WTC11 (cell line): ENCODE data around the gene SYT17. TPM values are rescaled to one million over a fixed set of nuclear protein-coding genes. Genes with fewer than 3 reads are reported as not detected.

Source experiments
- ATAC-seq: fragments of 200-7000 bp; cut with Tn5 transposase; 2 replicates; pipeline ENCODE4 v1.10.0; 2021; ENCODE audit warnings: mild to moderate bottlenecking, moderate library complexity
- CTCF ChIA-PET: fragments of 300-600 bp; sonication (Branson Sonifier 250); formaldehyde crosslinking; loops from one replicate; lab custom pipeline; 2021; ENCODE audit warnings: antibody characterized with exemption; lab: Charles Lee
- POLR2A ChIA-PET: fragments of 350-600 bp; sonication (Branson Sonifier 250); formaldehyde crosslinking; loops from one replicate; lab custom pipeline; 2021; ENCODE audit warnings: antibody characterized with exemption; lab: Charles Lee
- DNase-seq: peaks from one replicate; pipeline ENCODE4 v3.0.0; 2021; ENCODE audit warnings: low spot score
- H3K27ac Mint-ChIP-seq: 2 replicates; pipeline ENCODE4 v1.8.0; 2021; ENCODE audit warnings: mixed read lengths
- H3K27me3 Mint-ChIP-seq: 2 replicates; pipeline ENCODE4 v1.8.0; 2021; ENCODE audit warnings: low read depth, mild to moderate bottlenecking, moderate library complexity, mixed read lengths
- H3K36me3 Mint-ChIP-seq: 2 replicates; pipeline ENCODE4 v1.8.0; 2021; ENCODE audit warnings: mixed read lengths
- H3K4me1 Mint-ChIP-seq: 2 replicates; pipeline ENCODE4 v1.8.0; 2022; ENCODE audit warnings: mixed read lengths
- H3K4me3 Mint-ChIP-seq: 2 replicates; pipeline ENCODE4 v1.8.0; 2021; ENCODE audit warnings: mild to moderate bottlenecking, moderate library complexity, mixed read lengths
- H3K9me3 Mint-ChIP-seq: 2 replicates; pipeline ENCODE4 v1.8.0; 2021; ENCODE audit warnings: mixed read lengths
- CBFB ChIP-seq: sonication (generic); formaldehyde crosslinking; IDR thresholded peaks from 2 replicates; pipeline ENCODE4 v1.8.1; 2022; ENCODE audit warnings: mild to moderate bottlenecking, low read depth, missing genetic modification reagents
- CREM ChIP-seq: sonication (generic); formaldehyde crosslinking; IDR thresholded peaks from 2 replicates; pipeline ENCODE4 v1.8.1; 2022; ENCODE audit warnings: mild to moderate bottlenecking, missing genetic modification reagents, moderate library complexity
- CTCF ChIP-seq: fragments of 200-600 bp; IDR thresholded peaks from 2 replicates; pipeline ENCODE4 v1.8.0; 2022; ENCODE audit warnings: antibody characterized with exemption
- GRHL2 ChIP-seq: fragments of 250-450 bp; sonication (Bioruptor Pico); IDR thresholded peaks from 2 replicates; pipeline ENCODE4 v1.8.0; 2022; ENCODE audit warnings: mild to moderate bottlenecking, moderate library complexity; ENCODE audit not compliant: insufficient replicate concordance, severe bottlenecking
- GTF2I ChIP-seq: fragments of 250-450 bp; sonication (Bioruptor Pico); conservative IDR thresholded peaks from 2 replicates; pipeline ENCODE4 v1.4.0; 2021; ENCODE audit warnings: mild to moderate bottlenecking
- IRF1 ChIP-seq: sonication (generic); formaldehyde crosslinking; IDR thresholded peaks from 2 replicates; pipeline ENCODE4 v1.8.0; 2023; ENCODE audit warnings: missing genetic modification reagents
- MYBL2 ChIP-seq: sonication (generic); formaldehyde crosslinking; IDR thresholded peaks from 2 replicates; pipeline ENCODE4 v1.8.1; 2023; ENCODE audit warnings: mild to moderate bottlenecking, moderate library complexity, missing genetic modification reagents
- NFATC4 ChIP-seq: fragments of 250-450 bp; sonication (Bioruptor Pico); IDR thresholded peaks from 2 replicates; pipeline ENCODE4 v1.9.0; 2021; ENCODE audit warnings: mild to moderate bottlenecking
- OVOL2 ChIP-seq: fragments of 250-450 bp; sonication (Bioruptor Pico); IDR thresholded peaks from 2 replicates; pipeline ENCODE4 v1.9.0; 2021; ENCODE audit warnings: mild to moderate bottlenecking, borderline replicate concordance
- RORB ChIP-seq: fragments of 250-450 bp; sonication (Bioruptor Pico); IDR thresholded peaks from 2 replicates; pipeline ENCODE4 v1.9.0; 2021; ENCODE audit warnings: mild to moderate bottlenecking
- SP1 ChIP-seq: sonication (generic); formaldehyde crosslinking; conservative IDR thresholded peaks from 2 replicates; pipeline ENCODE4 v1.8.1; 2022; ENCODE audit warnings: missing genetic modification reagents
- USF2 ChIP-seq: sonication (generic); formaldehyde crosslinking; IDR thresholded peaks from 2 replicates; pipeline ENCODE4 v1.8.1; 2023; ENCODE audit warnings: mild to moderate bottlenecking, missing genetic modification reagents, moderate library complexity
- ZBTB21 ChIP-seq: sonication (generic); formaldehyde crosslinking; IDR thresholded peaks from 2 replicates; pipeline ENCODE4 v1.8.1; 2023; ENCODE audit warnings: mild to moderate bottlenecking, missing genetic modification reagents, borderline replicate concordance
- ZMAT4 ChIP-seq: fragments of 250-450 bp; sonication (Bioruptor Pico); IDR thresholded peaks from 2 replicates; pipeline ENCODE4 v1.9.0; 2021; ENCODE audit warnings: mild to moderate bottlenecking
- ZNF219 ChIP-seq: sonication (generic); formaldehyde crosslinking; IDR thresholded peaks from 2 replicates; pipeline ENCODE4 v1.8.0; 2023; ENCODE audit warnings: missing genetic modification reagents, mild to moderate bottlenecking, borderline replicate concordance
- ZNF281 ChIP-seq: sonication (generic); formaldehyde crosslinking; IDR thresholded peaks from 2 replicates; pipeline ENCODE4 v1.8.0; 2023; ENCODE audit warnings: mild to moderate bottlenecking, missing genetic modification reagents
- ZNF317 ChIP-seq: sonication (generic); formaldehyde crosslinking; IDR thresholded peaks from 2 replicates; pipeline ENCODE4 v1.8.1; 2023; ENCODE audit warnings: low read depth, mild to moderate bottlenecking, moderate library complexity, missing genetic modification reagents, borderline replicate concordance
- ZNF423 ChIP-seq: fragments of 250-450 bp; sonication (Bioruptor Pico); IDR thresholded peaks from 2 replicates; pipeline ENCODE4 v2.1.2; 2022; ENCODE audit warnings: mild to moderate bottlenecking, moderate library complexity
- ZNF532 ChIP-seq: fragments of 250-450 bp; sonication (Bioruptor Pico); IDR thresholded peaks from 2 replicates; pipeline ENCODE4 v1.9.0; 2021; ENCODE audit warnings: mild to moderate bottlenecking, borderline replicate concordance
- ZSCAN18 ChIP-seq: fragments of 250-450 bp; sonication (Bioruptor Pico); IDR thresholded peaks from 2 replicates; pipeline ENCODE4 v2.1.2; 2022; ENCODE audit warnings: mild to moderate bottlenecking, moderate library complexity
- total RNA-seq: library from RNA; stranded (reverse); gene quantifications from 3 replicates; pipeline ENCODE4 v1.2.3, GENCODE V29; 2021

The SYT17 gene
- total RNA-seq, 1 experiment from 2014 or later = 5.5 TPM

GRCh38 chr16:19264123-19264673, 96.2 kb downstream of the SYT17 start (continued):
- TF ChIP-seq CTCF = no peak
- no peak for TF ChIP-seq ZSCAN18 (CRISPR knock-in tag)
- no peak for TF ChIP-seq CBFB (CRISPR knock-in tag)
- TF ChIP-seq ZMAT4 (CRISPR knock-in tag) = no peak
- no peak for TF ChIP-seq OVOL2 (CRISPR knock-in tag)
- TF ChIP-seq ZNF423 (CRISPR knock-in tag) = no peak
- TF ChIP-seq GRHL2 = no peak

GRCh38 chr16:19265380-19265930, 97.4 kb downstream of the SYT17 start:
- DNase-seq (no peak), ATAC-seq (no peak)
- no peaks in the 10 kb centered on the region; the same call in 1 of the 2 replicates for H3K27me3 Mint-ChIP-seq
- no peaks in the 10 kb centered on the region for H3K4me1 Mint-ChIP-seq
- TF ChIP-seq ZMAT4 (CRISPR knock-in tag) = no peak
- no peak for TF ChIP-seq GTF2I
- TF ChIP-seq ZNF281 (CRISPR knock-in tag) = no peak
- TF ChIP-seq ZNF219 (CRISPR knock-in tag) = no peak
- no peak for TF ChIP-seq USF2 (CRISPR knock-in tag)
- no peak for TF ChIP-seq IRF1 (CRISPR knock-in tag)
- POLR2A ChIA-PET = no interaction called here
- peaks cover 26% of the 10 kb centered on the region for H3K9me3 Mint-ChIP-seq
- no peak overlapping the region for H3K4me3 Mint-ChIP-seq
- H3K36me3 Mint-ChIP-seq = peaks cover 10% of the 10 kb centered on the region
- no peak overlapping the region for H3K27ac Mint-ChIP-seq
- CTCF ChIA-PET = no interaction called here

GRCh38 chr16:19266774-19267173, 98.7 kb downstream of the SYT17 start:
- ChIA-PET CTCF (no interaction called here), POLR2A (interaction anchor here (0.6 kb wide), 2 partner anchors 69 to 498 kb away, joined by 3 to 4 read pairs; no protein-coding TSS in a partner anchor)
- H3K27ac Mint-ChIP-seq = no peak overlapping the region
- no peak overlapping the region for H3K4me3 Mint-ChIP-seq
- peaks cover 26% of the 10 kb centered on the region for H3K9me3 Mint-ChIP-seq
- ATAC-seq (no peak), DNase-seq (no peak)
- no peaks in the 10 kb centered on the region; the same call in 1 of the 2 replicates for H3K27me3 Mint-ChIP-seq
- peaks cover 10% of the 10 kb centered on the region for H3K36me3 Mint-ChIP-seq
- H3K4me1 Mint-ChIP-seq = no peaks in the 10 kb centered on the region
- TF ChIP-seq RORB (CRISPR knock-in tag) (no peak), CREM (CRISPR knock-in tag) (no peak), NFATC4 (CRISPR knock-in tag) (no peak), ZNF317 (no peak), ZNF532 (no peak), ZNF423 (CRISPR knock-in tag) (no peak), ZBTB21 (CRISPR knock-in tag) (no peak), MYBL2 (CRISPR knock-in tag) (no peak), CBFB (CRISPR knock-in tag) (no peak), SP1 (CRISPR knock-in tag) (no peak)
